Measurements from ENCODE around the gene STXBP5L.
"Not testable (repeated sequence)": the region's sequence is repeated elsewhere in the genome, so short reads cannot be mapped to it uniquely, and the experiment has no call there.

STXBP5L gene

GRCh38 chr3:121230194-121230593 lies 322.2 kb downstream of the STXBP5L start:
- not testable (repeated sequence) for DNase-seq

- no peak for DNase-seq
Observed at GRCh38 chr3:121231872-121232271, 323.9 kb downstream of the STXBP5L start.

DNA sequence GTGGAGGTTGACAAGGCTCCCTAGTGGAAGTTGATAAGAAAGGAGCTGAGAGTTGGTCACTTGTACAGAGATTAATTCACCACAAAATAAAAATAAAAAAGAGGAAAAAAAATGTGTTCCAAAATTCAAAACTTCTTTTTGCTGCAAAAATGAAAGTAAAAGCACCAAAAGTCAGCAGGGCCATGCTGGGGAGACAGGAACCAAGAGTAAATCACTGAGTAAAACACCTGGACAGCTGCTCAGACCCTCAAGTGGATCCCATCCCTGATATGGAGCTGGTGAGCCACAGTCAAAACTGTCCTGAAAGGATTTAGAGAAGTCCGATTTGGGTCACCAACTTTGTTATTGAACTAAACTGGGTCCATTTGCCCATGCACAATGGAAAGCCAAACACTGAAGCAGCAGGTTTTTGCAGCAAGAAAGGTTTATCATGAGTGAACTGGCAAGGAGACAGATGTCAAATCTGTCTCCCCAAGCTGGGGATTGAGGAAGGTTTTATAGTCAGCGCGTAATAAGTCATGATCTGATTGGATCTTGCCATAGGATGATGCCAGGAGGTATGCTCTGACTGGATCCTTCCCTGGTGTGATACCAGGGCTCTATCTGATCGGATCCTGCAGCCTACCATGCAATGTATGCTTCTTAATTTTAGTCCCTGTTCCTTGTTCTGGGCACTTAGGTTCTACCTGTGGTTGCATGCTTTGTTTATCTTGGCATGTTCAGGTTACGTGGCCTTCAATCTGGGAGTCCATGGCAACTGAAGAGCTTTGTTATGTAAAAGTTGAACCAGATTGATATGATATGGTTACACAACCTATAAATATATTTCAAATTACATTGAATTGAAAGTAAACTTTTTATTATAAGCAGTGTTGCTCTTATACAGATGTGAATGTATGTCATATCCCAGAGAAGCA lies 324.6 kb downstream of the STXBP5L start:
- DNase-seq, result no peak

- DNase-seq, result no peak
Observed at GRCh38 chr3:121243208-121243607, 335.2 kb downstream of the STXBP5L start.

- no peak for DNase-seq
Observed at GRCh38 chr3:121252676-121253075, 344.7 kb downstream of the STXBP5L start.

DNA sequence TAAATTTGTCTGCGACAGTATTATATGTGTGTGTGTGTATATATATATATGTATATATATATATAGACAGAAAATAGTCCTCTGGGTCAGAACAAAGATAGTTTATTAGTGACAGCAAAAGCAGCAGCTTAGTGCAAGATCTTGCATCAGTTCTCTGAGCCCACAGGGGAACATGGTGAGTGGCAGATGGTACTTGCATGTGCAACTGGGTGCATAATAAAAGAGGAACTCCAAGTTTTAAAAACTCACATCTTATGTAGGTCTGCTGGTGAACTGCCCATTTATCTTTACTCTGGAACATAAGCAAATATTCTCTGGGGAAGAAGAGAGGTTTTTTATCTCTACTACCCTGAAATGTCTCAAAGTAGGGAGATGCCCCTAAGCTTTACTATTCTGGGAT lies 361.4 kb downstream of the STXBP5L start:
- DNase-seq, result no peak

- no peak for DNase-seq
Observed at GRCh38 chr3:121274411-121274810, 366.4 kb downstream of the STXBP5L start.

DNA sequence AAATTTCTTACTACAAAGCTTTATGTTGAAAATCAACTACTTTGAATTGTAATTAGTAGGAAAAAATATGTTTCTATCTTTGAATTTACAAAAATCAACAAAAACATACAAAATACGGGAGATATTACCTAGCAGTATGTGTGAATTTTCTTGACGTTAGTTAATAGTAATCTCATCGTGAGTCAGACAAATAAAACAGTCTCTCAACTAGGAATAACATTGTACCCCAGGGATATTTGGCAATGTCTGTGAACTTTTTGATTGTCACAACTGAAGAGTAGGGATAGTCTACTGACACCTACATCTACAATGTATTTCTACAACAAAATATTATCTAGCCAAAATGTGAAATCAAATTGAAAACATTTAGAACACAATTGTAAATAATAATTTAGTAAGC lies 387.4 kb downstream of the STXBP5L start:
- no peak for DNase-seq

- no peak for DNase-seq
Observed at GRCh38 chr3:121295979-121296378, 388.0 kb downstream of the STXBP5L start.

- DNase-seq, result no peak
Observed at GRCh38 chr3:121324320-121324719, 416.3 kb downstream of the STXBP5L start.

- peak in 1 of 51 donors; percentile 5 for DNase-seq
Observed at GRCh38 chr3:121330118-121330517, 422.1 kb downstream of the STXBP5L start.

GRCh38 chr3:121330634-121331033 lies 422.6 kb downstream of the STXBP5L start:
- no peak for DNase-seq

DNA sequence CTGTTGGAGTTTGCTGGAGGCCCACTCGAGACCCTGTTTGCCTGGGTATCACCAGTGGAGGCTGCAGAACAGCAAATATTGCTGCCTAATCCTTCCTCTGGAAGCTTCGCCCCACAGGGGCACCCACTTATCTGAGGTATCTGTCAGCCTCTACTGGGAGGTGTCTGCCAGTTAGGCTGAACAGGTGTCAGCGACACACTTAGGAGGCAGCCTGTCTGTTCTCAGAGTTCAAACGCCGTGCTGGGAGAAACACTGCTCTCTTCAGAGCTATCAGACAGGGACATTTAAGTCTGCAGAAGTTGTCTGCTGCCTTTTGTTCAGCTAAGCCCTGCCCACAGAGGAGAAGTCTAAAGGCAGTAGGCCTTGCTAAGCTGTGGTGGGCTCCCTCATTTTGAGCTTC lies 448.0 kb downstream of the STXBP5L start:
- not testable (repeated sequence) for DNase-seq

DNA sequence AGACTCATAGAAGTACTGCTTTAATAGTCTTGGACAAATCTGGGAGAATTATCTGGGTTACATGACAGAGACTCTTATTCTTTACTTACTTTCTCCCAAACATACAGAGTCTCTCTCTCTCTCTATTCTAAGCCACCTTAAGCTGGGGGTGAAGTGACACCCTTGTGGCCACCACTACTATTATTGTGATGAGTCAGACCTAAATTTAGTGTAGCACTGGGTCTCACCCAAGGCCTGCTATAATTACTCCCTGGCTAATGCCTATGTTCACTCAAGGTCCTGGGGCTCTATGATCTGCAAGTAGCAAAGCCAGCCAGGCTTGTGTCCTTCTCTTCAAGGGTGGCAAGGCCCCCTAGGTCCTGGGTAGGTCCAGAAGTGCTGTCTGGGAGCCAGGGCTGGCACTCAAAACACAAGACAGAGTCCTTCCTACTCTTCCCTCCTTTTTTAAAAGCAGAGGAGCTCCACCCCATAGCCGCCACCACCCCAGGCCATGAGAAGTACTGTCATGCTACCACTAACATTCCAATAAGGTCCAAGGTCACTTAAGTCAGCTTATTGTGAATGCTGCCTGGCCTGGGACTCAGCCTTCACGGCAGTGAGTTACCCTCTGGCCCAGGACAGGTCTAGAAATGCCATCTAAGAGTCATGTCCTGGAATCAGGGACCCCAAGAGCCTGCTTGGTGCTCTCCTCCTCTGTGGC lies 454.2 kb downstream of the STXBP5L start:
- no peak for DNase-seq

DNA sequence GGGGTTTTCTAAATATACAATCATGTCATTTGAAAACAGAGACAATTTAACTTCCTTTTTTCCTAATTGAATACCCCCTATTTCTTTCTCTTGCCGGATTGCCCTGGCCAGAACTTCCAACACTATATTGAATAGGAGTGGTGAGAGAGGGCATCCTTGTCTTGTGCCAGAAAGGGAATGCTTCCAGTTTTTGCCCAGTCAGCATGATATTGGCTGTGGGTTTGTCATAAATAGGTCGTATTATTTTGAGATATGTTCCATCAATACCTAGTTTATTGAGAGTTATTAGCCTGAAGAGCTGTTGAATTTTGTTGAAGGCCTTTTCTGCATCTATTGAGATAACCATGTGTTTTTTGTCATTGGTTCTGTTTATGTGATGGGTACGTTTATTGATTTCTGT lies 480.3 kb downstream of the STXBP5L start:
- not testable (repeated sequence) for DNase-seq

DNA sequence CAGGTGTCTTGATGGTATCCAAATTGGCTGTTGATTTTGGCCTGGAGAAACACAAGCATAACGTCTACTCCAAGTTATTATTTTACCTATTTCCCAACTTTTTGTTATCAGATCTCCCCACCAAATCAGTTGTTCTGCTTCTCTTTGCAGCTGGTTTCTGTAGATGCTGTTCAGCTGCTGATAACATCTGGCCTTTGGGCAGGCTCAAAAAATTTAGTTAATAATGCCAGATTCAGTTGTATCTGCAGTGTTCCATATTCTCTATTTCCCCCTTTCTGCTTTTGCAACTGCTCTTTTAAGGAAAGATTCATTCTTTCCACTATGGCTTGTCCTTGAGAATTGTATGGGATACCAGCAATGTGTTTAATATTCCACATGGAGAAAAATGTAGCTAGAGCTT lies 488.0 kb downstream of the STXBP5L start:
- DNase-seq, result not testable (repeated sequence)

GRCh38 chr3:121398051-121398450 lies 490.0 kb downstream of the STXBP5L start:
- DNase-seq, result not testable (repeated sequence)

DNA sequence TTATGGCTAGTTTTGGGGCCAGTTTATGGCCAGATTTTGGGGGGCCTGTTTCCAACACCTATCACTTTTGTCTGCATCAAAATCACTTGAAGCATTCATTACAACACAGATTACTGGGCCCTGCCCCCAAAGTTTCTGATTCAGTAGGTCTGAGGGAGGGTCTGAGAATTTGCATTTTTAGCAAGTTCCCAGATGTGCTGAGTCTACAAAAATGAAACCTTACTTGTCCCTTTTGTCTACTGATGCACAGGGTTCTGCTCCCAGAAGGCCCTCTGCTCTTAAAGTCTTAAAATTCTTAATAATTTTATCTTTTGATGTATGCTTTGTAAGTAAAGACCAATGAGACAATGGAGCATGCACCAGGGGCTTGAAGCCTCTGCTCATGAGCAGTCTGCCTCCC lies 491.8 kb downstream of the STXBP5L start:
- DNase-seq, result no peak

DNA sequence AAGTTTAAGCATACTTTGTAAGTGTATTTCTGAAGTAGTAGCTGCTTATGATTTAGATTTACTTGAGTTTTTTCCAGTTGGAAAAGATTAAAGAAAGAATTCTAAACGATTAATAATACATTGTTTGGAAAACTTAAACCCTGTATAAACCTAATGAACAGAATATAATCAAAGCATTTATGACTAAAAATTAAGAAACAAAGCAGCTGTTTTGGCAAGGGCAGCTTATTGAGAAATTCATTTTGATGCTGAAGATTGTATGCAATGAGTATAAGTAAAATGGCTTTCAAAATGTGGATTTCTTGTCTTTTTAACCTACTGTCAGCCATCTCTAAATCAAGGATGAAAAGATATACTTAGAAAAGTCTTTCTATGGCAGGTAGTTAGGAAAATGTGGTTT lies 497.6 kb downstream of the STXBP5L start:
- no peak for DNase-seq

- DNase-seq, result no peak
Observed at GRCh38 chr3:121411523-121411922, 503.5 kb downstream of the STXBP5L start.

- no peak for DNase-seq
Observed at GRCh38 chr3:121414924-121415323, 506.9 kb downstream of the STXBP5L start.

DNA sequence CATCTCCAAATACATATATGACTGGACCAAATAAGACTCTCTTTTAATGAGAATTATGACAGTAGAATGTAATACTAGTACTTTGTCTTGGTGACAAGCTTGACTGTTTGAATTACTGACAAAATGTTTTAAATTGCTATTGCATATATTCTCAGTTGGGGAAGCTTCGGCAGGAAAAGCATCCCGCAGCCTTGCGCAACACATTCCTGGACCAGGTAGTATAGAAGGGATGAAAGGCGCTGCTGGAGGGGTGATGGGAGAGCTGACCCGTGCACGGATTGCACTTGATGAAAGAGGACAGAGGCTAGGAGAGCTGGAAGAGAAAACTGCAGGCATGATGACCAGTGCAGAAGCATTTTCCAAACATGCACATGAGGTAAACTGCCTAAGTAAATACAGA lies 510.2 kb downstream of the STXBP5L start:
- DNase-seq, result no peak

GRCh38 chr3:121424549-121424948 lies 516.5 kb downstream of the STXBP5L start:
- DNase-seq, result no peak

Data from hypothalamus (tissue), 51 donors.